NCI-H1048 (cell line): ENCODE measurements around the gene PARP8.
"Not testable (repeated sequence)": the region's sequence is repeated elsewhere in the genome, so short reads cannot be mapped to it uniquely, and the experiment has no call there.

Source experiments
- DNase-seq: peaks from one replicate; lab custom pipeline; 2025; lab: John Stamatoyannopoulos, UW

PARP8 gene

GRCh38 chr5:50679554-50679953 is 13.1 kb downstream of the PARP8 start:
- DNase-seq = not testable (repeated sequence)

DNA sequence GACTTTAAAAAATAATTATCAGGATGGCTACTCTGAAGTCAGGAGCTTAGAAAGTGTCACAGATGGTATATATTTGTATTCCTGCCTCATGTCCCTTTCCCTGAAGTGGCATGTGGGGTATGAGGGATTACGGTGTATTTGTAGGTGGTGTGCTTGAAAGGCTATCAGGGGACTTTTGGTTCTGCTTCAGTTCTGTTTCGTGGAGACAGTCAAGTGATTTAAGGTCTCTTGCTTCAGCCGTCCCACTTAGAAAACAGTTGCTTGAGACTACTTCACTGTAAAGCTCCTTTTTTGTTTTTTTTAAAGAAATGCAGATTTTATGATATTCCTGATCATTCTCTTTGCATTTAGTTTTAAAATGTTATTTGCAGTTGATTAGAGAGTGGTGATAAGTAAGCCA is 18.3 kb downstream of the PARP8 start:
- DNase-seq = no peak

- DNase-seq = no peak
Measured at GRCh38 chr5:50687548-50687947, 21.1 kb downstream of the PARP8 start.

- DNase-seq = no peak
Measured at GRCh38 chr5:50691399-50692016, 25.1 kb downstream of the PARP8 start.

DNA sequence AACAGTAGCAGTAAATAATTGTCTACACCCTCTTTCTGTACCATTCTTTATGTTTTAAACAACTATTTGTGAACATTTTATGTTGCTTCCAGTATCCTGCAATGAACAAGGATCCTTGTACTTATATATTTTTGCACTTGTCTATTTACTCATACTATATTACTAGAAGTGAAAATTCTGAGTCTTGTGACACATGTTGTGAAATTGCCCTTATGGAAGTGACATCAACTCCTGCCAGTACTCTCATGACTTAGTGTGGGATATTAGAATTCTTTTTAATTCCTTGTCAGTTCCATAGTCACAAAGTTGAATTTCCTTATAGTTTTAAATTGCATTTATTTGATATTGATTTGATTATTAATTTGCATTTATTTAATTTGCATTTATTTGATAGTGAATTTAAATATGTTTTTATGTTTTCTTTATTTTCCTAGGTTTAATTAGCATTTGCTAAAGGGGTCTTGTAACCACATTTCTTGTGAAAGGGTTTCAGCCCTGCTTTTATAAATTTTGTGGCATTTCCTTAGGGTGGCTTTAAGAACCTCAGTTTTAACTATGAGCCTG is 27.7 kb downstream of the PARP8 start:
- no peak for DNase-seq

DNA sequence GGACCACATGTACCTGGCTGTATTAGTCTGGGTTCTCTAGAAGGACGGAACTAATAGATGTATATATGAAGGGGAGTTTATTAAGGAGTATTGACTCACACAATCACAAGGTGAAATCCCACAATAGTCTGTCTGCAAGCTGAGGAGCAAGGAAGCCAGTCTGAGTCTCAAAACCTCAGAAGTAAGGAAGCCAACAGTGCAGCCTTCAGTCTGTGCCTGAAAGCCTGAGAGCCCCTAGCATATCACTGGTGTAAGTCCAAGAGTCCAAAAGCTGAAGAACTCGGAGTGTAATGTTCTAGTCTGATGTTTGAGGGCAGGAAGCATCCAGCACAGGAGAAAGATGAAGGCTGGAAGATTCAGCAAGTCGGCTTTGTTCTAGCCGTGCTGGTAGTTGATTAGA is 28.2 kb downstream of the PARP8 start:
- DNase-seq = not testable (repeated sequence)

DNA sequence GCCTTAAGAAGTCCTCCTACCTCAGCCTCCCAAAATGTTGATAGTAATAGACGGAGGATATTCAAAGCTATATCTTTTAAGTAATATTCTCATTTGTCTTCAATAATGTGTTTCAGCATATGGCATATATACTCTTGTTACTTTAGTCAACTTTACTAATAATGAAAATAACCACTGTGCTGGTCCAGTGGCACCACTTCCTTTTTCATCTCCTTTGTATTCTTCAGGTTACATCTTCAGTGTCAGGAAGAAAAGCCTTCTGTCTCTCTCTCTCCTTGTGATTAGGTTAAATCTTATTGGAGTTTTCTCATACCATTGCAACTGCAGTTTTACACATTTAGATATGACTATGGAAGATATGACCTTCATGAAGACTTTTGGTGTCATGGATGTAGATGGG is 31.3 kb downstream of the PARP8 start:
- no peak for DNase-seq

DNA sequence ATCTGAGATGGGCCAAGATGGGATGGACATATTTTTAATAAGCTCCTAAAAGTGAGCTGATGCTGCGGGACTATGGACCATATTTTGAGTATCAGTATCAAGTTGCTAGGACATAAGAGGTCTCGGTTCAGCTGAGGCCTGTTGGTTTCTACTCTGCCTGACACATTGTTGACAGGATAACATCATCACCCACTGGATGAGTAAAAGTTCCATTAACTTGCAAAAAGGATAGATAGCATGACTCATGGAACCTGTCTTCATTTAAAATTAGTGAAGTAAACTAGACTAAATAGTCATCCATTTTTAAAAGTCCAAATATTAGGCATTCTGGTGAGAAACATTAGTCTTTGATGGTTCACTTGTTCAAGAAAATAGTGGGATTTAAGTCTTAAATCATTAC is 33.3 kb downstream of the PARP8 start:
- DNase-seq = no peak

DNA sequence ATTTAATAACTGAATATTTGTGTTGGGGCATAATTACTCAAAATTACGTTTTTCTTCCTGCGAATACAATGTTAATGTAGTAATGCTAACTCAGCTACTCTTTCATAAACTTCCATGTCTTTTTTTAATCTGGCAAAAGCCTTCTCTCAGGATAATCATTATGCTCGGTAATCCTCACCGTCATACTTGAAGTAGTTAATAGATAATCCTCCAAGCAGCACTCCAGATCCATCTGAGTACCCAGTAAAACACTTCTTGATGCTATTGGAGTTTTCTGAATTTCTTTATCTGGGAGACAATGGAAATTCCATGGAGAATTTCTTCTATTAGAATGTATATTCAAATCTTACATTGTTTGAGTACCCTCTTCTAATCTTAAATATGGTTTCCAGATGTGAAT is 34.3 kb downstream of the PARP8 start:
- DNase-seq = no peak

GRCh38 chr5:50702615-50703366 is 36.4 kb downstream of the PARP8 start:
- DNase-seq = no peak

DNA sequence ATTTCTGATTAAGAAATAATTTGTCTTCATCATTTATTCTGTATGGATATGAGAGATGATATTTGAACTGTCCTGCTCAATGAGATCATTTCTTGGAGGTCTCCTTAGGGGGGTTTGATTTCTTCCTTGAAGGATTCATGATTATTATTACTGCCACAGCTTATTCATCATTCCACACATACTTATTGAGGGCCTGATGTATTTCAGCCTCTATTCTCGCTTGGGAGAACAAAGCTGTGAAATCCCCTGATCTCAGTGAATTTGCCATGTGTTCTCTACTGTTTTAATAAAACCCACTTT is 36.9 kb downstream of the PARP8 start:
- no peak for DNase-seq

DNA sequence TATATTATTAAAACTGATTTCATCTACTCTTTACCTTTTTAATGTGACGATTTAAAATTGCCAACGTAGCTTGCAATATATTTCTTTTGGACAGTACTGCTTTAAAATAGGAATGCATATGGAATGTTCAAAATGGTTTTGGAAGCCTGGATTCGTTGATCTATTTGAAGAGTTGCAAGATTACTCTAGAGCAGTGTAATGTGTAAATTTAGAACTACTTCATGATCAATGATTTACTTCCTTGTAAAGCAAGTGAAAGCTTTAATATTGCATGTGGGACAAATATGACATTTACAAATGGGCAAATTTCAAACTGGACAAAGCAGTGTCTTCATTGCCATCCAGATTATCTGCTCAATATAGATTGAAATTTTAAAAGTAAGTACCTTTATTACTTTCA is 38.3 kb downstream of the PARP8 start:
- DNase-seq = no peak

- DNase-seq = no peak
Measured at GRCh38 chr5:50709471-50709870, 43.0 kb downstream of the PARP8 start.

- DNase-seq = no peak
Measured at GRCh38 chr5:50710838-50711237, 44.4 kb downstream of the PARP8 start.

DNA sequence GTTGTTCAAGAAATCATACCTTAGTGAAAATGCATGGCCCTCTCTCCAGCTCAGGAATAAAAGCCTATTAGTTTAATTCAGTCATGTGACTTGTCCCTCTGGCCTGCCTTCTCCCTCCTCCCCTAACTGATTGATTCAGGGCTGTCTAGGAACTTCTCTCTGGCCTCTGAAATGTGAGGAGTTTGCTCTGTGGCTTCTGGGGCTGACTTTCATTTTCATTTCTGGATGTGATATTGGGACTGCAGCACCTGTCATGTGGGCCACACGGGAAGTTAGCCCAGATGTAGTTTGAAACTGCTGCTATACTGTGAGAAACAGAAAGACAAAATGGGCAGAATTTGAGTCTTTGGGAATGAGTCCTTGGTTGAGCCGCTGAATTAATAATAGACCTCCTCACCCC is 44.8 kb downstream of the PARP8 start:
- DNase-seq = no peak

DNA sequence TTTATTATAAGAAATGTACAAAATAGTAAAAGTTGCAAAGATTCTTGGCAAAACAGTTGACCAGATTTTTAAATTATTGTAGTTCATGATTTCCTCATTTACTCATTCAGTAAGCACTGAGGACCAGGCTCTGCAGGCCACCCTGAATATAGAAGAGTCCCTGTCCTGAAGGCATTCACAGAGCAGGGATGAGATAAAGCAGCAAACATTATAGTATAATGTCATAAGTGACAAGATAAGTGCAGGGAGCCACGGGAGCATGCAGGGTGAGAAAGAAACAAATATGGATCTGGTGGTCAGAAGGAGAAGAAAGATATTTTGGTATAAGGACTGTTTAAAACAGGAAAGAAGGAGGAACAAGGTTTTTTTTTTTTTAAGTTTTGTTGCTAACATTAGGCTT is 46.0 kb downstream of the PARP8 start:
- DNase-seq = no peak

GRCh38 chr5:50715001-50715400 is 48.6 kb downstream of the PARP8 start:
- DNase-seq = no peak

DNA sequence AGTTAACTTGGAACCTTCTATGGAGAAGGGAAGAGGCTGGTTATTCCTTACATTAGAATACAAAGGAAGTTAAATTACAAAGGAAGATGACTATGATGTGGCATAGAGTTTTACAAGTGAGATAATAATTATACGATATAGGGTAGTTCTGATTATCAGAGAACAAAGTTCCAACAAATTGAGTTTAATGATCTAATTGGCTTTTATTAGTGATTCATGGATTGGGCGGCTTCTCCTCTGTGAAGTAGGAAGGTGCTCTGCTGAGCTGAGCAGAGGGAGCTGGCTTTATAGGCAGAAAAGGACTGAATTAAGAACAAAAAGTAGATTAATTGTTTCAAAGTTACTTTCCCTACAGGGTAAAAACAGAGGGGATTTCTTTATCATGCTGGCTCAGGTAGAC is 49.7 kb downstream of the PARP8 start:
- no peak for DNase-seq

- DNase-seq = no peak
Measured at GRCh38 chr5:50717651-50718050, 51.2 kb downstream of the PARP8 start.

DNA sequence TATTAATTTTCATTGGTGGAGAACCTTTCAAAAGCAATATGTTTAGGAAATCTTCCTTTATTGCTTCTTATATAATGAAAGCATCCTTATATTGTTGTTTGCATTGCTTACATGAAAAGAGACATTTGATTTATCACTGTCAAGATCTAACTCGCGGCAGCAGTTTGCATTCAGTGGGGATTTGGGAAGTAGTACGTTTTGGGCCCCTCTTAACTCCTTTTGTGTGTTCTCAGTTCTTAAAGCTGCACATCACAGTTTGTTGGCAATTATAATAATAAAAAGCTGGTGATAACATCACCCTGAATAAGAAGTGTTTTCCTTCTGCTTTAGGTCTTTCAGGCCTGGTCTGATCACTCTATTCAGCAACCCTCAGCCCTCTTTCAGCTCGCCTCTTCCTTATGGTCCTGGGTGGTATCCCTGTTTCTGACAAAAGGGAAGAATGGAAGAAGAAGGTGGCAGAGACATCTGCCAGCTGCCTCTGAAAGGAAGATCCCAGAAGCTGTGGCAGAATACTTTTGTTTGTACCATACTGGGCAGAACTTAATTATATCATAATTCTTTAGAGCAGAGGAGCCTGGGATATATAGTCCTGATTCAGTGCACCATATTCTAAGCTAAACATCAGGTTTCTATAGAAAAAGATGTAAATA is 53.7 kb downstream of the PARP8 start:
- no peak for DNase-seq

GRCh38 chr5:50722223-50722622 is 55.8 kb downstream of the PARP8 start:
- no peak for DNase-seq

GRCh38 chr5:50724262-50724661 is 57.8 kb downstream of the PARP8 start:
- DNase-seq = no peak

DNA sequence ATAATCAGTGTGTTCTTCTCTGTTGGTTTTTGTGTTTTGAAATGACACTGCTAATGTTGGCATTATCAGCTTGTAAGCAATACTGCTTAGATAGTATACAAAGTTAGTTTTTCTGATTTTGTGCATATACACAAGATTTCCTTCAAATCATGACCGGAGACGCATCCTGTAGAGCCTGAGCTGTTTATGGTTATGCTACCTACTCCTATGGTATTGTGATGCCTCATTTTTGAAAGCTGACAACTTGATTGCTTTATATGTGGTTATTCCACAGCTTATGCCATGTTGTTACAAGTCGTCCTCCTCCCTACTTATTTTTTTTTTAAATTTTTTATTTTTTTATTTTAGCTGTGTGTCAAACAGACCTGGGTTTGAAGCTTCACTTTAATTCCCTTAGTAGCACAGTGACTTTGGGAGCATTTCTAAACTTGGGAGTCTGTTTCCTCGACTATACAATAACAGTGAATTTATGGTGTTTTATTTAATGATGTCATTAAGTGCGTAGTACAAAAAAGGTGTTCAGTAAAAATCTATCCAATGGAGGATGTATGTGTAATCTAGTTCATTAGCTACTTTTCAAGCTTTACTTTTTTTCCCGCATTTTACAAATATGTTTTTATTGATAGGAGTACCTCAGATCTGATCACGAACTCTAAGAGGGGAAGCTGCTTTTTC is 59.5 kb downstream of the PARP8 start:
- no peak for DNase-seq
